ENCODE measurements around the gene REXO2.

The REXO2 gene

DNA sequence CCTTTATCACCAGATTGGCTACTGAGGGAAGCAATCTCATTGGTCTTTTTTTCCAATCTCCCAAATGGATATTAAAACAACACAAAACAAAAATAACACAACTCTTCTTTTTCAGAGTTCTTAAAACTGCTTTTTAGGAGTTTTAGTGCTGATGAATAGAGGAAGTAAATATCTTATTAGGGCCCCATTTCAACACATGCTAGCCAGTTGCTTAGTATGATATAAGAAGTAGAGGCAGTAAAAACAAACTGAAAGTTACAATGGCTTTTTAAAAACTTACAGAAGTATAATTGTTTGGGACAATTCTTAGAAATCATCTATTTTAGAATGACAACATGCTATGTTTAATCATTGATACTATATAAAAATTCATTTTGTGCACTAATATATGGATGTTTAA is 42.4 kb upstream of the REXO2 start:
- Histone ChIP-seq H3K79me2 (ENCODE audit: insufficient read depth, low read length) (peaks cover 30% of the 10 kb centered on the region), H3K27ac (ENCODE audit: low read length) (no peak overlapping the region), H4K20me1 (ENCODE audit: insufficient read depth, low read length) (no peaks in the 10 kb centered on the region), H3K9me3 (ENCODE audit: insufficient read depth, low read length, severe bottlenecking) (no peaks in the 10 kb centered on the region), H3K4me2 (ENCODE audit: insufficient read depth, low read length) (no peak overlapping the region), H3K9ac (ENCODE audit: low read depth, low read length) (no peak overlapping the region), H3K4me1 (ENCODE audit: insufficient read depth, low read length) (peaks cover 20% of the 10 kb centered on the region), H2AFZ (ENCODE audit: low read depth, low read length) (no peak overlapping the region), H3K4me3 (ENCODE audit: low read depth in 1 of 2, low read length in 2 of 2) (no peak overlapping the region), H3K36me3 (ENCODE audit: insufficient read depth, low read length) (peaks cover 4% of the 10 kb centered on the region; the same call in 1 of the 2 replicates), H3K27me3 (ENCODE audit: insufficient read depth, low read length, poor library complexity) (no peaks in the 10 kb centered on the region)
- DNase-seq (no peak), ATAC-seq (ENCODE audit: insufficient read depth, low read depth) (no peak)
- TF ChIP-seq, protein P1, sequence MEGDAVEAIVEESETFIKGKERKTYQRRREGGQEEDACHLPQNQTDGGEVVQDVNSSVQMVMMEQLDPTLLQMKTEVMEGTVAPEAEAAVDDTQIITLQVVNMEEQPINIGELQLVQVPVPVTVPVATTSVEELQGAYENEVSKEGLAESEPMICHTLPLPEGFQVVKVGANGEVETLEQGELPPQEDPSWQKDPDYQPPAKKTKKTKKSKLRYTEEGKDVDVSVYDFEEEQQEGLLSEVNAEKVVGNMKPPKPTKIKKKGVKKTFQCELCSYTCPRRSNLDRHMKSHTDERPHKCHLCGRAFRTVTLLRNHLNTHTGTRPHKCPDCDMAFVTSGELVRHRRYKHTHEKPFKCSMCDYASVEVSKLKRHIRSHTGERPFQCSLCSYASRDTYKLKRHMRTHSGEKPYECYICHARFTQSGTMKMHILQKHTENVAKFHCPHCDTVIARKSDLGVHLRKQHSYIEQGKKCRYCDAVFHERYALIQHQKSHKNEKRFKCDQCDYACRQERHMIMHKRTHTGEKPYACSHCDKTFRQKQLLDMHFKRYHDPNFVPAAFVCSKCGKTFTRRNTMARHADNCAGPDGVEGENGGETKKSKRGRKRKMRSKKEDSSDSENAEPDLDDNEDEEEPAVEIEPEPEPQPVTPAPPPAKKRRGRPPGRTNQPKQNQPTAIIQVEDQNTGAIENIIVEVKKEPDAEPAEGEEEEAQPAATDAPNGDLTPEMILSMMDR (IDR thresholded peaks at IDR 0.05; ENCODE audit: borderline replicate concordance, extremely low read depth, low read length, poor library complexity, severe bottlenecking): no peak
- no peak for TF ChIP-seq EZH2 (IDR thresholded peaks at IDR 0.05; ENCODE audit: borderline replicate concordance, low read depth, low read length, severe bottlenecking)

DNA sequence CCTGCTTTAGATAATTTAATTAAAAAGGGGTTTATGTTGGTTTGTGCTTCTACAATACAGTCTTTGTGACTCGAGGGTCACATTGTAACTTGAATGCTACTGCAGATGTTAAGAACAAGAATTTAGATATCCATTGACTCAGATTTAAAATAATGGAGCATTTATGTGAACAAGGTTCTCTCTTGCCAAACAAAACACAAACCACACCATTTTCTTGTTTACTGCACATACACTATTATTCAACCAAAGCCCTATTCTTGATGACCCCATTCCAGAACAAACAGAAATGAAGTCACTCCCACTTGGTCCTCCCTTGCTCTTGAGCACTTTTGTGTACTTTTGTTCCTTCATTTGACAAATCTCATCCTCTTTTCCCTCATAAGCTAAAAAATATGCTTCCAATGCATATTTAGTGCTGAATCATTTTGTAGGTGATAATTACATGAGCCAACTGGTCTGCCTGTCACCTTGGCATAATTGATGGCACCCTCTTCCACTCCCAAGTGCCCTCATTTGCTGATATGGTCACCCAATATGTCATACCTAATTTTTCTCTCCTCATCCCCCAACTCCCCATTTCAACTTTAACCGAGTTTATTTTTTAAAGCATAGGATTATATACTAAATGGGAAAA is 41.8 kb upstream of the REXO2 start:
- TF ChIP-seq, protein P1 (IDR thresholded peaks at IDR 0.05; ENCODE audit: borderline replicate concordance, extremely low read depth, low read length, poor library complexity, severe bottlenecking): no peak
- TF ChIP-seq EZH2 (IDR thresholded peaks at IDR 0.05; ENCODE audit: borderline replicate concordance, low read depth, low read length, severe bottlenecking): no peak
- H3K4me2 ChIP-seq (ENCODE audit: insufficient read depth, low read length): no peak overlapping the region
- H3K36me3 ChIP-seq (ENCODE audit: insufficient read depth, low read length): peaks cover 4% of the 10 kb centered on the region
- no peak overlapping the region for H3K4me3 ChIP-seq (ENCODE audit: low read depth in 1 of 2, low read length in 2 of 2)
- H2AFZ ChIP-seq (ENCODE audit: low read depth, low read length): no peak overlapping the region
- H3K9me3 ChIP-seq (ENCODE audit: insufficient read depth, low read length, severe bottlenecking): no peaks in the 10 kb centered on the region
- H4K20me1 ChIP-seq (ENCODE audit: insufficient read depth, low read length): no peaks in the 10 kb centered on the region
- ATAC-seq (ENCODE audit: insufficient read depth, low read depth): no peak
- H3K27me3 ChIP-seq (ENCODE audit: insufficient read depth, low read length, poor library complexity): no peaks in the 10 kb centered on the region
- peaks cover 36% of the 10 kb centered on the region for H3K79me2 ChIP-seq (ENCODE audit: insufficient read depth, low read length)
- H3K27ac ChIP-seq (ENCODE audit: low read length): no peak overlapping the region
- H3K4me1 ChIP-seq (ENCODE audit: insufficient read depth, low read length): peaks cover 25% of the 10 kb centered on the region
- no peak for DNase-seq
- no peak overlapping the region for H3K9ac ChIP-seq (ENCODE audit: low read depth, low read length)

DNA sequence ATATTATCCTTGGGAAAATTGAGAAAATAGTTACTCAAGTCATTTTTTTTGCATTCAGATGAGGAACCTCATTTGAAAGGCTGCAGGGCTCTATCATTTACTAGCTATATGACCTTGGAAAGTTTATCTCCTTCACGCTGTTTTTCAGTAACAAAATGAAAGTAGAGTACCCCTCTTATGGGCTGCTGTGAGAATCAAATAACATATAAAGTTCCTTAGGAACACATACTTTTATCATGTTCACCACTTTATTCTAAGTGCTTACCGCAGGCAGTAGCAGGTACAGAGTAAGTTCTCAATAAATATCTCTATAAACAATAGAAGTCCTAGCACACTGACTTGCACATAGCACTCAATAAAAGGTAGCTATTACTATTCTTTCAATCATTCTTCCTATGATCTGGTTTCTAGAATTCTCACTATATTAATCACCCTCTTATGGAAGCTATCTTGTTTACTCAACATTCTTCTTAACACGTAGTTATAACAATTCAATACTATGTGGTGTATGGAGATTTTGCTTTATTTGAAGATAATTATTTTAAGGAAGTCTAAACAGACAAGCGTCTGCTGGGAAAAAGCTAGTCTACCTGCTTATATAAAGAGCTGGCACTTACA is 40.9 kb upstream of the REXO2 start:
- Histone ChIP-seq H3K9ac (ENCODE audit: low read depth, low read length) (no peak overlapping the region), H3K79me2 (ENCODE audit: insufficient read depth, low read length) (peaks cover 45% of the 10 kb centered on the region), H3K4me1 (ENCODE audit: insufficient read depth, low read length) (peaks cover 33% of the 10 kb centered on the region), H3K4me3 (ENCODE audit: low read depth in 1 of 2, low read length in 2 of 2) (no peak overlapping the region), H3K9me3 (ENCODE audit: insufficient read depth, low read length, severe bottlenecking) (no peaks in the 10 kb centered on the region), H3K27me3 (ENCODE audit: insufficient read depth, low read length, poor library complexity) (no peaks in the 10 kb centered on the region), H4K20me1 (ENCODE audit: insufficient read depth, low read length) (no peaks in the 10 kb centered on the region; the same call in 1 of the 2 replicates), H3K36me3 (ENCODE audit: insufficient read depth, low read length) (peaks cover 14% of the 10 kb centered on the region), H3K27ac (ENCODE audit: low read length) (no peak overlapping the region), H2AFZ (ENCODE audit: low read depth, low read length) (no peak overlapping the region), H3K4me2 (ENCODE audit: insufficient read depth, low read length) (peak overlapping the region; percentile 89)
- ATAC-seq (ENCODE audit: insufficient read depth, low read depth) (no peak), DNase-seq (no peak)
- no peak for TF ChIP-seq EZH2 (IDR thresholded peaks at IDR 0.05; ENCODE audit: borderline replicate concordance, low read depth, low read length, severe bottlenecking)
- TF ChIP-seq, protein P1 (IDR thresholded peaks at IDR 0.05; ENCODE audit: borderline replicate concordance, extremely low read depth, low read length, poor library complexity, severe bottlenecking): no peak
